Measurements from ENCODE around the gene GRB10.

DNA sequence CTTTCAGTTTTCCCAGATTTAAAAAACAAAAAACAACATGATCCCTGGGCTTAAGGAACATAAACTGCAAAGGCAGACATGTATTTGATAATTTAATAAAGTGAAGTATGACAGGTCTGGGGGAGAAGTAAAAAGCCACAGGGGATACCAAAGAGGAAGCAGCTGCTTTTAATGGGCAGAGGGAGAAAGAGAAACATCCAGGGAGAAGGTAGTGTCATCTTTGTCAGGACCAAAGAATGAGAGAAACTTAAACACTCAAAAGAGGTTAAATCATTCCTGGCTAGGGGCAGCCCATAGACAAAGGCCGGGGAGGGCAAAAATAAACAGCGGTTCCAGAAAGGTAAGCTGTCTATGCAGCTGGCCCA, 94.5 kb downstream of the GRB10 start:
- TF ChIP-seq CTCF (IDR thresholded peaks at IDR 0.05): no peak
- no peak for TF ChIP-seq POLR2A (IDR thresholded peaks at IDR 0.05)

Measured in Peyer's patch (tissue), 4 donors.